Vagina (tissue), 2 donors: ENCODE results near the gene HIPK2.

ENCODE experiments used
- CTCF ChIP-seq, 3 experiments: fragments of 450-650 bp in 2 of 3; fragments of 200-600 bp in 1 of 3; sonication (generic) in 1 of 3; IDR thresholded peaks; one replicate each; pipeline ENCODE4 v1.5.1; 2017 to 2019; ENCODE audit warnings: antibody characterized with exemption in 3 of 3, mild to moderate bottlenecking in 2 of 3, moderate library complexity in 2 of 3
- POLR2AphosphoS5 ChIP-seq, 2 donors: sonication (generic); formaldehyde crosslinking; IDR thresholded peaks; one replicate each; pipeline ENCODE4 v1.9.0; 2017; ENCODE audit warnings: antibody characterized with exemption in 2 of 2, mild to moderate bottlenecking in 2 of 2, low read depth in 1 of 2; ENCODE audit not compliant: insufficient read depth in 1 of 2

- TF ChIP-seq CTCF (IDR thresholded peaks at IDR 0.05) (no peak), POLR2AphosphoS5 (IDR thresholded peaks at IDR 0.05; ENCODE audit: insufficient read depth in 1 of 2, low read depth in 1 of 2) (no peak)
Measured at GRCh38 chr7:139660317-139661042, 117.3 kb downstream of the HIPK2 start.
